Erythroblast (primary cell): ENCODE data around the gene OR2V2.
"Not testable (repeated sequence)": the region's sequence is repeated elsewhere in the genome, so short reads cannot be mapped to it uniquely, and the experiment has no call there.

Experiments
- GATA1 ChIP-seq: IDR thresholded peaks from 2 replicates; pipeline ENCODE4 v1.6.1; 2011; ENCODE audit warnings: low read depth, mild to moderate bottlenecking, control low read depth, low read length, moderate library complexity
- POLR2A ChIP-seq: IDR thresholded peaks from 2 replicates; pipeline ENCODE4 v1.6.1; 2011; ENCODE audit warnings: mild to moderate bottlenecking, low read length

DNA sequence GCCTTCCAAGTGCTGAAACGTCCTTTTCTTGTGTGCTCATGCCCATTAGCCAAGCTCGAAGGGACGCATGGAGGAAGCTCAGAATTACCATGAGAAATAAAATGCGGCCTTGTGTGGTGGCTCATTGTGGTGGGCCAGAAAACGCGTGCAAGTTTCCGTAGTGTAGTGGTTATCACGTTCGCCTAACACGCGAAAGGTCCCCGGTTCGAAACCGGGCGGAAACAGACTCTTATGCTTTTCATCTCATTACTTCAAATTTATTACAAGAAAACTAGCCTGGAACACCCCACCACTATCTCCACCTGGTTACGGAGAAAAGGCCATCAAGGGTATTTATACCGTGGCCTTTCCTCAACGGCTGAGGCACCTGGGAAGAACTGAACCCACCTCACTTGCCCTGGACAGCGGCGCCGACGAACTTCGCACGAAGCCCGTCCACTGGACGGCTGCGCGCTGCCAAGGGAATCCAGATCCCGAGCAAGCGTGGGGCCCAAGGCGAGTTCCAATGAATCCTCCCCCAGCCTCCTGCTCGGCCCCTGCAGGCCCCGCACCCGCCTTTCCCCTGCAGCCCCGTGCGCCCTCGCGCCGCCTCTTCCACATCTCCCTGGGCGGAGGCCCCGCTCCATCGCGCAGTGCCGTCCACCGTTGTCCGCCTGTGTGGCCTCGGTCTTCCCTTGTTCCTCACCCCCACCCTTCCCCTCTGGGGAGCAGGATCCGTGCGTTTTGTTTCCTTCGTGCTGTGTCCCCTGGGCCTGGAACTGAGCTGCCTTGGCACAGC is 22.3 kb downstream of the OR2V2 start:
- not testable (repeated sequence) for TF ChIP-seq POLR2A, GATA1
